ENCODE measurements around the gene TBCD.

The TBCD gene

GRCh38 chr17:82807101-82807500, 55.2 kb downstream of the TBCD start:
- H3K27ac Mint-ChIP-seq, result no peak overlapping the region
- H3K27me3 Mint-ChIP-seq, result no peaks in the 10 kb centered on the region
- peaks cover 4% of the 10 kb centered on the region for H3K36me3 Mint-ChIP-seq
- no peaks in the 10 kb centered on the region for H3K9me3 Mint-ChIP-seq
- H3K4me1 Mint-ChIP-seq, result peaks cover 6% of the 10 kb centered on the region
- no peak overlapping the region for H3K4me3 Mint-ChIP-seq

- Mint-ChIP-seq H3K36me3 (peaks cover 1% of the 10 kb centered on the region), H3K9me3 (no peaks in the 10 kb centered on the region), H3K4me1 (peaks cover 3% of the 10 kb centered on the region), H3K27ac (no peak overlapping the region), H3K4me3 (no peak overlapping the region), H3K27me3 (no peaks in the 10 kb centered on the region)
These were observed 55.7 kb downstream of the TBCD start for GRCh38 chr17:82807562-82807961.

GRCh38 chr17:82808006-82808405, 56.1 kb downstream of the TBCD start:
- no peak overlapping the region for H3K27ac Mint-ChIP-seq
- H3K27me3 Mint-ChIP-seq, result no peaks in the 10 kb centered on the region
- H3K4me1 Mint-ChIP-seq, result peaks cover under 1% of the 10 kb centered on the region
- H3K4me3 Mint-ChIP-seq, result no peak overlapping the region
- H3K36me3 Mint-ChIP-seq, result no peaks in the 10 kb centered on the region
- no peaks in the 10 kb centered on the region for H3K9me3 Mint-ChIP-seq

- H3K9me3 Mint-ChIP-seq, result no peaks in the 10 kb centered on the region
- H3K36me3 Mint-ChIP-seq, result peaks cover 1% of the 10 kb centered on the region
- no peak overlapping the region for H3K27ac Mint-ChIP-seq
- no peaks in the 10 kb centered on the region for H3K4me1 Mint-ChIP-seq
- no peaks in the 10 kb centered on the region for H3K27me3 Mint-ChIP-seq
- no peak overlapping the region for H3K4me3 Mint-ChIP-seq
These were observed 57.3 kb downstream of the TBCD start for GRCh38 chr17:82808921-82809905.

- Mint-ChIP-seq H3K27me3 (no peaks in the 10 kb centered on the region), H3K9me3 (no peaks in the 10 kb centered on the region), H3K4me3 (no peak overlapping the region), H3K4me1 (no peaks in the 10 kb centered on the region), H3K27ac (no peak overlapping the region), H3K36me3 (peaks cover 2% of the 10 kb centered on the region)
These were observed 59.0 kb downstream of the TBCD start for GRCh38 chr17:82810644-82811430.

GRCh38 chr17:82812058-82812457, 60.2 kb downstream of the TBCD start:
- Mint-ChIP-seq H3K4me1 (peaks cover 3% of the 10 kb centered on the region), H3K36me3 (peaks cover 5% of the 10 kb centered on the region), H3K4me3 (no peak overlapping the region), H3K27me3 (no peaks in the 10 kb centered on the region), H3K27ac (no peak overlapping the region), H3K9me3 (no peaks in the 10 kb centered on the region)

GRCh38 chr17:82812601-82813000, 60.7 kb downstream of the TBCD start:
- no peaks in the 10 kb centered on the region for H3K9me3 Mint-ChIP-seq
- peaks cover 3% of the 10 kb centered on the region for H3K4me1 Mint-ChIP-seq
- no peaks in the 10 kb centered on the region for H3K27me3 Mint-ChIP-seq
- H3K36me3 Mint-ChIP-seq, result peaks cover 5% of the 10 kb centered on the region
- H3K4me3 Mint-ChIP-seq, result no peak overlapping the region
- no peak overlapping the region for H3K27ac Mint-ChIP-seq

GRCh38 chr17:82813299-82814051, 61.6 kb downstream of the TBCD start:
- H3K36me3 Mint-ChIP-seq, result peaks cover 8% of the 10 kb centered on the region
- peaks cover 3% of the 10 kb centered on the region for H3K4me1 Mint-ChIP-seq
- H3K27me3 Mint-ChIP-seq, result no peaks in the 10 kb centered on the region
- H3K4me3 Mint-ChIP-seq, result no peak overlapping the region
- no peak overlapping the region for H3K27ac Mint-ChIP-seq
- H3K9me3 Mint-ChIP-seq, result no peaks in the 10 kb centered on the region

GRCh38 chr17:82814834-82815233, 63.0 kb downstream of the TBCD start:
- Mint-ChIP-seq H3K4me1 (peaks cover 3% of the 10 kb centered on the region), H3K4me3 (no peak overlapping the region), H3K36me3 (peaks cover 12% of the 10 kb centered on the region), H3K27me3 (no peaks in the 10 kb centered on the region), H3K27ac (no peak overlapping the region), H3K9me3 (no peaks in the 10 kb centered on the region)

GRCh38 chr17:82815354-82815753, 63.5 kb downstream of the TBCD start:
- peaks cover 3% of the 10 kb centered on the region for H3K4me1 Mint-ChIP-seq
- no peaks in the 10 kb centered on the region for H3K27me3 Mint-ChIP-seq
- no peak overlapping the region for H3K4me3 Mint-ChIP-seq
- no peak overlapping the region for H3K27ac Mint-ChIP-seq
- H3K9me3 Mint-ChIP-seq, result peaks cover 2% of the 10 kb centered on the region
- H3K36me3 Mint-ChIP-seq, result peaks cover 16% of the 10 kb centered on the region

- H3K4me1 Mint-ChIP-seq, result peaks cover 3% of the 10 kb centered on the region
- H3K36me3 Mint-ChIP-seq, result peaks cover 21% of the 10 kb centered on the region
- H3K27me3 Mint-ChIP-seq, result no peaks in the 10 kb centered on the region
- peaks cover 5% of the 10 kb centered on the region for H3K9me3 Mint-ChIP-seq
- peak overlapping the region; percentile 41 for H3K27ac Mint-ChIP-seq
- no peak overlapping the region for H3K4me3 Mint-ChIP-seq
These were observed 64.0 kb downstream of the TBCD start for GRCh38 chr17:82815790-82816305.

- Mint-ChIP-seq H3K4me1 (peaks cover 3% of the 10 kb centered on the region), H3K9me3 (peaks cover 5% of the 10 kb centered on the region), H3K4me3 (no peak overlapping the region), H3K36me3 (peaks cover 23% of the 10 kb centered on the region), H3K27ac (peak overlapping the region; percentile 41), H3K27me3 (no peaks in the 10 kb centered on the region)
These were observed 64.5 kb downstream of the TBCD start for GRCh38 chr17:82816358-82816757.

GRCh38 chr17:82817947-82818346, 66.1 kb downstream of the TBCD start:
- no peak overlapping the region for H3K27ac Mint-ChIP-seq
- H3K36me3 Mint-ChIP-seq, result peaks cover 31% of the 10 kb centered on the region
- H3K4me1 Mint-ChIP-seq, result peaks cover 3% of the 10 kb centered on the region
- H3K27me3 Mint-ChIP-seq, result no peaks in the 10 kb centered on the region
- no peak overlapping the region for H3K4me3 Mint-ChIP-seq
- H3K9me3 Mint-ChIP-seq, result peaks cover 5% of the 10 kb centered on the region

GRCh38 chr17:82820278-82821251, 68.7 kb downstream of the TBCD start:
- peaks cover 5% of the 10 kb centered on the region for H3K9me3 Mint-ChIP-seq
- peaks cover 3% of the 10 kb centered on the region for H3K4me1 Mint-ChIP-seq
- H3K27ac Mint-ChIP-seq, result no peak overlapping the region
- no peak overlapping the region for H3K4me3 Mint-ChIP-seq
- H3K36me3 Mint-ChIP-seq, result peaks cover 29% of the 10 kb centered on the region
- H3K27me3 Mint-ChIP-seq, result no peaks in the 10 kb centered on the region

All from activated naive CD4-positive, alpha-beta T cell treated with anti-CD3 and anti-CD28 coated beads, Interleukin-2, amount 50 U/mL, for 24 hours (primary cell).